Epithelial cell of prostate (primary cell): Measurements from ENCODE around the gene FREM2.
A peak's percentile ranks its signal among the peaks of the same experiment; 100 is the strongest.

Source experiments
- DNase-seq: peaks from one replicate; pipeline ENCODE4 v3.0.0-alpha.2; 2011; ENCODE audit warnings: low read depth, low spot score
- H3K27ac ChIP-seq: fragments of 450-650 bp; 2 replicates; pipeline ENCODE4 v1.5.1; 2017; ENCODE audit warnings: mild to moderate bottlenecking

Gene FREM2

DNA sequence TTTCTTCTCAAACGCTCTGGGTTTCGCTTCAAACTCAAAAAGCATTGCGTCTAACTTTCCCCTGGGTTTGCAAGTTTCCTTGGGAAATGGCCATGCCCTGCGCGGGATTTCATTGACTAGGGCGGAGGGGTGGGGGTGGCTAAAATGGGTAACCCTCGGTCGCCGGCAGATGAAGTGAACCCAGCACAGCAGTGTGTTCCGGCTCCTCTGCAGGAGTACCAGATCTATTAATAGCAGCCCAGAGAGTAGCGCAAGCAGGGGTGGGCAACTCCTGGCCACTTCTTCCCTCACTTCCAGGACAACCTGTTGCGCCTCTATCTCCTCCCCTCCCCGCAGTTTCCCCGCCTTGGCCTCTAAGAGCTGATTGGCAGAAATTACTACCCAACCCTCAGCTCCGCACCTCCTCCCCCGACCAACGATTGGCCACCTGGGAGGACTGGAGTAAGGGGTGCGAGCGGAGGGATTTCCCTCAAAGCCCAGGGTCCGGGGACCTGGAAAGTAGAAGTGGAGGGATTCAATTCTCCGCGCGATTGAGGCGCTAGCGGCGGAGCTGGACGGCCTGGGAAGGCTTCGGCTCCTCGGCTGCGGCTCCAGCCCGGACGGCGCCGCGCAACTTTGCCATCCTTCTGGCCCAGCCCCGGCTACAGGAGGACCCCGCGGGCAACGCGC is at the start of gene FREM2:
FREM2 (plus strand) TSS at position 501 of the 669 bp plus-strand sequence. CDS start 268 bp downstream, outside the sequence.
- no peak within 1 kb of the TSS for H3K27ac ChIP-seq
- DNase-seq = no peak

DNA sequence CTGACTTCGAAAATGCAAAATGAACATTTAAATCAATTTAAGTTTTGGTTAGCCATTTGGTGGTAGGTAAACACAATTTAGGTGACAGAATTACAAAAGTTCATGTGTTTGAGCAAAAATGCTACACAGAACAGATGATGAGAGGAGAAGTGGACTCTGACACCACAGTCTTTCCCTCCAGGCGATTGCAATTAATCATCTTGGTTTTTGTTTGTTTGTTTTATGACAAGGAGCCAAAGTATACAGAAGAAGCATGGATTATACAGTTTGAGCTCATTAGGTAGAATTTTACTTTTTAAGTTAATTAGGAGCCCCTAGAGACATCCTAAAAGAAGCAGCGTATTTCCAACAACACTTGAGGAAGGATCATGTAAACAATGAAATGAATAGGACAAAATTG is 49.3 kb upstream of the FREM2 start:
- no peak overlapping the region for H3K27ac ChIP-seq
- no peak for DNase-seq

GRCh38 chr13:38641164-38641948 is 45.5 kb upstream of the FREM2 start:
- H3K27ac ChIP-seq = no peak overlapping the region
- no peak for DNase-seq

DNA sequence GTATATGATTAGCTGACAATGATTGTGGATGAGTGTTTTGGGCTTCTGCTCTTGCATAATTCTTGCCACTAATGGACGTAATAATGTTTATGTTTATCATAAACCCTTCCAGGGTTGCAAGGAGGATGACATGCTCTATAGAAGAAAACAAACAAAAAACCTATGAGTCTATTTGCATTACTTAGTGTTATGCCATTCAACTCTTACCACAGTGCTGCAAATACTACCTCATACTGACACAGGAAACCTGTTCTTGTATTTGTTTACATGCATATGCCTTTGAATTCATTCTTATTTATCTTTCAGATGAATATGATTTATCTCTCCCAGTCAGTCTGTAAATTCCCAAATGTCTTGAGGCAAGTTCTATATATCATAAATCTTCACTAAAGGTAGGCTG is 39.6 kb upstream of the FREM2 start:
- H3K27ac ChIP-seq = no peak overlapping the region
- peak; percentile 27 for DNase-seq

DNA sequence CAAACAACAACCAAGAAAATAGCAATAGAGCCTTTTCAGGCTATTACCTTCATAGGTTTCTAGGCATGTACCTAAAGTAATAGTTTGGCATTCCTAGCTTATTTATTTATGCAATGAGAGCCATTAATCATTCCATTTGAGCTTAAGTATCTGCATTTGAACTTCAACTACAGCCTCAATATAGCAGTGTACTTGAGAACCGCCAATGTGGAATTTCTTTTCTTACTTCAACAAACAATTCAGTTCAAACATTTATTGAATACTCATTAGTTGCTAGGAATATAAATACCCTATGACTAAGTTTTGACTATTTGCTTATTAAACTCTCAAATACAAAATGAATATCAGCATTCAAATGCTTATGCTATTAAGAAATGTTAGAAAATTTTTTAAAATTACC is 38.0 kb upstream of the FREM2 start:
- no peak for DNase-seq
- no peak overlapping the region for H3K27ac ChIP-seq

- peak overlapping the region; percentile 32 for H3K27ac ChIP-seq
- DNase-seq = no peak
These were observed 30.2 kb upstream of the FREM2 start for GRCh38 chr13:38656699-38657098.

DNA sequence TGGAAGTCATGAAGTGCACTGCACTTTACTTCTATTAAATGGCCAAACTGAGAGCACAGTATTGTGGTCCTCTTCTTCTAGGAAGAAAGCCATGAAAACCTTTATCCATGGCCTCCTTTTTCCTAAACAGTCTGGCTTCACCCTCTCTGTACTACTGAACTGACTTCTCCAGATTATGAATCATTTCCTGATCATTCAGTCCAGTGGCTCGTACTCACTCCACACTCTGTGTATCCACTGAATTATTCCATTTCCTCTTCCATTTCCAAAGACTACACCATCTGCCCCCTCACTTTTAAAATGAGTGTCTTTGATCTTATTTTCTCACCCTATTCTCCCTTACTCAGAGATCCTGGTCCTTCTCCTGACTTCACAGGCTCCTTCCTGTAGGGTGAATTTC is 29.7 kb upstream of the FREM2 start:
- DNase-seq = no peak
- H3K27ac ChIP-seq = peak overlapping the region; percentile 32

- H3K27ac ChIP-seq = no peak overlapping the region
- DNase-seq = no peak
These were observed 28.0 kb upstream of the FREM2 start for GRCh38 chr13:38658906-38659305.

DNA sequence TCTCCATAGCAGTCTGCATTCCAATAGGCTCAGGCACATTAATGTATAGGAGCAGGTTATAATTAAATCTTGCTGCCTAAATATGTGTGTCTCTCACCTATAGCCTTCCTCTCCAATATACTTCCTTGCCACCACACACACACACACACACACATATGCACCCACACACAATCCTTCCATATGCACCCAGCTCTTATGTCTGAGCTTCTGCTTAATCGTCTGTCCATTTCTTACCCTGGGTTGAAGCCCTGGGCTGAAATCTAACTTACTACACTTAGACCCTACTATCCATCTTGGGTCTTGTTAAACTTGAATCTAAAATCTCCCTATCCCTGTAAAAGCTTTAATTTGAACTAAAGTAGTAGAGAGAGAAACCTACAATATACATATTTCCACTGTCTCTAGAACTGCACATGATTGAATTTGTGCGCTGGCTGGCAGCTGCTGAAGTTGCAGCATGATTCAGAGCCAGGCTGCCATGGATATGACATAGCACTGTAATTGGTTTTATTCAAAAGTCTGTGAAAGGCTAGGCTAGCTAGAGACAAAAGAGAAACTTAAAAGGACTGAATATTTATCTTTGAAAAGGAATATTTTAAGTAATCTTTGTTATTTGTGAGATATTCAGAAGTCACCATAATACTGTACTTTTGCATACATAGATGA is 25.7 kb upstream of the FREM2 start:
- H3K27ac ChIP-seq = no peak overlapping the region
- no peak for DNase-seq

- no peak for DNase-seq
- no peak overlapping the region for H3K27ac ChIP-seq
These were observed 24.5 kb upstream of the FREM2 start for GRCh38 chr13:38662362-38662761.

- no peak overlapping the region for H3K27ac ChIP-seq
- peak; percentile 20 for DNase-seq
These were observed 22.0 kb upstream of the FREM2 start for GRCh38 chr13:38664906-38665305.

GRCh38 chr13:38667526-38668109 is 19.3 kb upstream of the FREM2 start:
- no peak overlapping the region for H3K27ac ChIP-seq
- no peak for DNase-seq

GRCh38 chr13:38669234-38669964 is 17.5 kb upstream of the FREM2 start:
- no peak for DNase-seq

GRCh38 chr13:38670627-38671026 is 16.2 kb upstream of the FREM2 start:
- no peak for DNase-seq

More at GRCh38 chr13:38669234-38669964, 17.5 kb upstream of the FREM2 start:
- no peak overlapping the region for H3K27ac ChIP-seq

GRCh38 chr13:38671980-38672379 is 14.9 kb upstream of the FREM2 start:
- no peak overlapping the region for H3K27ac ChIP-seq
- DNase-seq = no peak

More at GRCh38 chr13:38670627-38671026, 16.2 kb upstream of the FREM2 start:
- no peak overlapping the region for H3K27ac ChIP-seq

- no peak overlapping the region for H3K27ac ChIP-seq
- DNase-seq = peak; percentile 14
These were observed 12.7 kb upstream of the FREM2 start for GRCh38 chr13:38674208-38674607.

- DNase-seq = no peak
- no peak overlapping the region for H3K27ac ChIP-seq
These were observed 6.0 kb upstream of the FREM2 start for GRCh38 chr13:38680912-38681311.

GRCh38 chr13:38684714-38685113 is 2.2 kb upstream of the FREM2 start:
- H3K27ac ChIP-seq = no peak overlapping the region
- no peak for DNase-seq

GRCh38 chr13:38685431-38685830 is 1.4 kb upstream of the FREM2 start:
- no peak overlapping the region for H3K27ac ChIP-seq
- DNase-seq = no peak

DNA sequence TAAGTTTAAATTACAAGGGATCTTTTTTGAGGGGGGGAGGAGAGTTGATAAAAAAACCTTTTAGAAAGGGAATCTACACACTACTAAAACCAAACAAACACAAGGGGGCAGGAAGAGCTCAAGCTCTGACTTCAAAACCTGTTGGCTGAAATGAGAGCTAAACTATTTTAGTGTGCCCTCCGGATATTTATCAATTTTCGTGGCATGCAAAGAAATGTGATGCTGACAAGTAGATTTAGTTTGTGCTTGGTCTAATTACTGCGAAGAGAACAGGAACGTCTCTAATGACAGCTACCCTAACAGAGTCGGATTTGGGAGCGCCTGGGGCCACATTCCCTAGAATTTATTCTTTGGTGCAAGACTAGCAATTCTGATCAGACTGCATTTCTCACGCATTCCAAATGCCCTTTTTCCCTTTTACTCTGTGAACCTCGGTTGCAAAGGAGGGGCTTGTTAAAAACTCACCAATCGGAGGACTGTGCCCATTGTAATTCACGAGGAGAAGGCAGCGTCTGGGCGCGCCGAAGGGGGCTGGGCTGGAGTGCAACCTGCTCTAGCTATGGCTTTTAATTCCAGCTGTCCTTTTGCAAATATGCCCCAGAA is 802 bp upstream of the FREM2 start:
- DNase-seq = no peak
- H3K27ac ChIP-seq = no peak overlapping the region
